ENCODE data around the gene OTOL1.

DNA sequence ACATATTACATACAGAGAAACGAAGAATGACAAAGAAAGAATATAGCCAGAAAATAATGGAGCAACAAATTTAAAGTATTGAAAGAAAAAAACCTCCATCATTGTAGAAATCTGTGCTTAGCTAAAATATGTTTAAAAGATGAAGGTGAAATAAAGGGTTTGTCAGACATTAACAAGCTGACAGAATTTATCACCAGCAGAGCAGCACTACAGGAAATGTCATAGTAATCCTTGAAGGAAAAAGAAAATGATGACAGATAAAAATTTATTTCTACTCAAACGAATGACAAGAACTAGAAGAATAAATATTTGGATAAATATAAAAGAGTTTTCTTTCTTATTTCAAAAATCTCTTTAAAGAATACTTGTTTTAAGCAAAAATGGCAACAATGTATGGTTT is 40.6 kb upstream of the OTOL1 start:
- TF ChIP-seq, protein P1, sequence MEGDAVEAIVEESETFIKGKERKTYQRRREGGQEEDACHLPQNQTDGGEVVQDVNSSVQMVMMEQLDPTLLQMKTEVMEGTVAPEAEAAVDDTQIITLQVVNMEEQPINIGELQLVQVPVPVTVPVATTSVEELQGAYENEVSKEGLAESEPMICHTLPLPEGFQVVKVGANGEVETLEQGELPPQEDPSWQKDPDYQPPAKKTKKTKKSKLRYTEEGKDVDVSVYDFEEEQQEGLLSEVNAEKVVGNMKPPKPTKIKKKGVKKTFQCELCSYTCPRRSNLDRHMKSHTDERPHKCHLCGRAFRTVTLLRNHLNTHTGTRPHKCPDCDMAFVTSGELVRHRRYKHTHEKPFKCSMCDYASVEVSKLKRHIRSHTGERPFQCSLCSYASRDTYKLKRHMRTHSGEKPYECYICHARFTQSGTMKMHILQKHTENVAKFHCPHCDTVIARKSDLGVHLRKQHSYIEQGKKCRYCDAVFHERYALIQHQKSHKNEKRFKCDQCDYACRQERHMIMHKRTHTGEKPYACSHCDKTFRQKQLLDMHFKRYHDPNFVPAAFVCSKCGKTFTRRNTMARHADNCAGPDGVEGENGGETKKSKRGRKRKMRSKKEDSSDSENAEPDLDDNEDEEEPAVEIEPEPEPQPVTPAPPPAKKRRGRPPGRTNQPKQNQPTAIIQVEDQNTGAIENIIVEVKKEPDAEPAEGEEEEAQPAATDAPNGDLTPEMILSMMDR (IDR thresholded peaks at IDR 0.05; ENCODE audit: insufficient read depth, low read length, poor library complexity, severe bottlenecking), result no peak
- TF ChIP-seq EZH2phosphoT487 (conservative IDR thresholded peaks at IDR 0.05; ENCODE audit: low read length), result no peak

All from SU-DHL-6 (cell line).